OCI-LY7 (cell line): ENCODE data around the gene CELF4. TPM values are rescaled to one million over a fixed set of nuclear protein-coding genes. Genes with fewer than 3 reads are reported as not detected.

Source experiments
- BruUV-seq: library from RNA; stranded (reverse); fragments of 400-500 nt; replicated peaks from 2 replicates; lab custom pipeline; 2021; lab: Mats Ljungman, UMichigan
- CTCF ChIA-PET: fragments of 300-600 bp; sonication (Branson Sonifier 250); formaldehyde crosslinking; loops from one replicate; lab custom pipeline; 2022; ENCODE audit warnings: antibody characterized with exemption; ENCODE audit not compliant: unreplicated experiment; lab: Charles Lee
- POLR2A ChIA-PET: fragments of 300-600 bp; sonication (Branson Sonifier 250); formaldehyde crosslinking; loops from one replicate; lab custom pipeline; 2022; ENCODE audit warnings: antibody characterized with exemption; lab: Charles Lee
- DNase-seq: peaks from one replicate; pipeline ENCODE4 v3.0.0-alpha.2; 2015; ENCODE audit warnings: low spot score
- H2AFZ ChIP-seq: fragments of 200-600 bp; sonication (generic), shearing (Covaris generic); 2 replicates; pipeline ENCODE4 v1.6.1; 2014; ENCODE audit warnings: mild to moderate bottlenecking, antibody characterized with exemption, low read length, moderate library complexity
- H3K27ac ChIP-seq: fragments of 200-600 bp; sonication (generic); 2 replicates; pipeline ENCODE4 v1.5.1; 2014; ENCODE audit warnings: mixed run types, low read depth, mild to moderate bottlenecking, moderate library complexity, low read length, inconsistent platforms; ENCODE audit not compliant: poor library complexity, severe bottlenecking
- H3K36me3 ChIP-seq: fragments of 200-600 bp; sonication (generic); 2 replicates; pipeline ENCODE4 v1.6.1; 2014; ENCODE audit warnings: mild to moderate bottlenecking, antibody characterized with exemption, low read length, moderate library complexity, mixed read lengths; ENCODE audit not compliant: insufficient read depth
- H3K4me1 ChIP-seq: fragments of 200-600 bp; sonication (generic); 2 replicates; pipeline ENCODE4 v1.5.1; 2014; ENCODE audit warnings: mild to moderate bottlenecking, low read length; ENCODE audit not compliant: insufficient read depth, poor library complexity, severe bottlenecking
- H3K4me2 ChIP-seq: fragments of 200-600 bp; sonication (generic); 2 replicates; pipeline ENCODE4 v1.6.1; 2014; ENCODE audit warnings: mild to moderate bottlenecking, low read length
- H3K4me3 ChIP-seq: fragments of 200-600 bp; sonication (generic); 2 replicates; pipeline ENCODE4 v1.5.1; 2014; ENCODE audit warnings: mild to moderate bottlenecking, low read depth, low read length; ENCODE audit not compliant: poor library complexity, severe bottlenecking
- H3K79me2 ChIP-seq: fragments of 200-600 bp; sonication (generic); 2 replicates; pipeline ENCODE4 v1.6.1; 2016; ENCODE audit warnings: low read depth, mild to moderate bottlenecking, low read length, moderate library complexity, mixed read lengths; ENCODE audit not compliant: insufficient read depth
- H3K9me2 ChIP-seq: fragments of 200-600 bp; sonication (generic); 2 replicates; pipeline ENCODE4 v1.6.1; 2016; ENCODE audit warnings: mild to moderate bottlenecking, low read length, mixed read lengths; ENCODE audit not compliant: insufficient read depth
- H3K9me3 ChIP-seq: fragments of 200-600 bp; sonication (generic); 2 replicates; pipeline ENCODE4 v1.6.1; 2014; ENCODE audit warnings: mild to moderate bottlenecking, mixed run types, low read length, mixed read lengths
- H4K20me1 ChIP-seq: fragments of 200-600 bp; sonication (generic); 2 replicates; pipeline ENCODE4 v1.6.1; 2014; ENCODE audit warnings: mild to moderate bottlenecking, antibody characterized with exemption, low read length, moderate library complexity, mixed read lengths; ENCODE audit not compliant: insufficient read depth
- EZH2phosphoT487 ChIP-seq: fragments of 200-600 bp; sonication (generic); IDR thresholded peaks from 2 replicates; pipeline ENCODE4 v1.6.1; 2018; ENCODE audit warnings: low read depth, borderline replicate concordance, mild to moderate bottlenecking, mixed run types, antibody characterized with exemption, low read length, moderate library complexity, mixed read lengths
- intact Hi-C: fragments of 100-400 bp; cut with micrococcal nuclease; formaldehyde crosslinking; loops from one replicate; pipeline ENCODE4 v1.10.0; 2022; ENCODE audit not compliant: unreplicated experiment
- total RNA-seq, 2 experiments: library from RNA; depleted of rRNA in 1 of 2; stranded (reverse); fragments of >200 nt in 1 of 2; shearing (Covaris generic) in 1 of 2; gene quantifications; 2 replicates each; pipeline ENCODE4 v1.2.3, GENCODE V29; 2014 to 2022
- TF ChIP-seq, protein P1 (sequence below): fragments of 200-600 bp; sonication (generic); conservative IDR thresholded peaks from 2 replicates; pipeline ENCODE4 v1.5.1; 2014; ENCODE audit warnings: mild to moderate bottlenecking, antibody characterized with exemption, low read length, moderate library complexity, mixed read lengths

CELF4 gene
- total RNA-seq, 2 experiments from 2014 or later: not detected

DNA sequence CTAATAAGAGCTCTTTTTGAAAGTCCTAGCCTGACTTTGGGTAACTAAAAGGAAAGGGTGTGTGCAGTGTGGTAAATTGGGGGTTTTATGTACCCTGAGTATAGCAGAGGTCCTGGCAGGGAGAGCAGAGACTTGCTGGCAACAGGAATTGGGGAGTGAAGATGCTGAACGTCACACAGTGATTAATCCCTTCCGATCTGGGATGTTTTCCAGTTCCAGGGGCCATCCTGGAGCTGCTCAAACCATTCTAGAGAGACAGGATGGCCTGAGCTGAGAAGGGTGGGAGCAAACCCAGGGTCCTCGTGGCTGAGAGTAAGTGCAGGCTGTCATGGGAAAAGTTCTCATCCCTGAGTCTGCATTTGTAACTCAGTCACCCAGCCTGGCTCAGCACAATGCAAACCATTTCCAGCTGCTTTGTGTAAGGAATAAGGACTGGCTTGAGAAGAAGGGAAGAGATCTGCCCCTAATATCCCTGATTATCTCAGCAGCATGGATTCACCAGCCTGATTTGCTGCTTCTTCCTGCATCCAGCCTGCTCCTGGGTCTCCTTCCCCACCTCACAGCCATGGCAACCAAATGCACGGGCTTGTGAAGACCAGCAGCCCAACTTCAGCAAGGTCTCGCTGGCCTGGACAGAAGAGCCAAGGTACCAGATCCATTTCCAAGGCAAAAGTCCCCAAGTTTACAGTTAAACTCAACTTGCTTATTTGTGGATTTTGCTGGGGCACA, 47.1 kb upstream of the CELF4 start:
- H4K20me1 ChIP-seq: no peaks in the 10 kb centered on the region
- no peak overlapping the region for H3K4me2 ChIP-seq
- H3K4me1 ChIP-seq: no peaks in the 10 kb centered on the region
- no TSS peak for BruUV-seq
- ChIA-PET CTCF (no interaction called here), POLR2A (no interaction called here)
- DNase-seq: no peak
- no peak overlapping the region for H3K4me3 ChIP-seq
- no peak overlapping the region for H2AFZ ChIP-seq
- intact Hi-C loops: no loop called here
- H3K79me2 ChIP-seq: no peaks in the 10 kb centered on the region
- TF ChIP-seq, protein P1, sequence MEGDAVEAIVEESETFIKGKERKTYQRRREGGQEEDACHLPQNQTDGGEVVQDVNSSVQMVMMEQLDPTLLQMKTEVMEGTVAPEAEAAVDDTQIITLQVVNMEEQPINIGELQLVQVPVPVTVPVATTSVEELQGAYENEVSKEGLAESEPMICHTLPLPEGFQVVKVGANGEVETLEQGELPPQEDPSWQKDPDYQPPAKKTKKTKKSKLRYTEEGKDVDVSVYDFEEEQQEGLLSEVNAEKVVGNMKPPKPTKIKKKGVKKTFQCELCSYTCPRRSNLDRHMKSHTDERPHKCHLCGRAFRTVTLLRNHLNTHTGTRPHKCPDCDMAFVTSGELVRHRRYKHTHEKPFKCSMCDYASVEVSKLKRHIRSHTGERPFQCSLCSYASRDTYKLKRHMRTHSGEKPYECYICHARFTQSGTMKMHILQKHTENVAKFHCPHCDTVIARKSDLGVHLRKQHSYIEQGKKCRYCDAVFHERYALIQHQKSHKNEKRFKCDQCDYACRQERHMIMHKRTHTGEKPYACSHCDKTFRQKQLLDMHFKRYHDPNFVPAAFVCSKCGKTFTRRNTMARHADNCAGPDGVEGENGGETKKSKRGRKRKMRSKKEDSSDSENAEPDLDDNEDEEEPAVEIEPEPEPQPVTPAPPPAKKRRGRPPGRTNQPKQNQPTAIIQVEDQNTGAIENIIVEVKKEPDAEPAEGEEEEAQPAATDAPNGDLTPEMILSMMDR: no peak
- no peak for TF ChIP-seq EZH2phosphoT487
- no peaks in the 10 kb centered on the region for H3K36me3 ChIP-seq
- H3K9me3 ChIP-seq: no peaks in the 10 kb centered on the region
- H3K9me2 ChIP-seq: no peaks in the 10 kb centered on the region
- H3K27ac ChIP-seq: no peak overlapping the region

DNA sequence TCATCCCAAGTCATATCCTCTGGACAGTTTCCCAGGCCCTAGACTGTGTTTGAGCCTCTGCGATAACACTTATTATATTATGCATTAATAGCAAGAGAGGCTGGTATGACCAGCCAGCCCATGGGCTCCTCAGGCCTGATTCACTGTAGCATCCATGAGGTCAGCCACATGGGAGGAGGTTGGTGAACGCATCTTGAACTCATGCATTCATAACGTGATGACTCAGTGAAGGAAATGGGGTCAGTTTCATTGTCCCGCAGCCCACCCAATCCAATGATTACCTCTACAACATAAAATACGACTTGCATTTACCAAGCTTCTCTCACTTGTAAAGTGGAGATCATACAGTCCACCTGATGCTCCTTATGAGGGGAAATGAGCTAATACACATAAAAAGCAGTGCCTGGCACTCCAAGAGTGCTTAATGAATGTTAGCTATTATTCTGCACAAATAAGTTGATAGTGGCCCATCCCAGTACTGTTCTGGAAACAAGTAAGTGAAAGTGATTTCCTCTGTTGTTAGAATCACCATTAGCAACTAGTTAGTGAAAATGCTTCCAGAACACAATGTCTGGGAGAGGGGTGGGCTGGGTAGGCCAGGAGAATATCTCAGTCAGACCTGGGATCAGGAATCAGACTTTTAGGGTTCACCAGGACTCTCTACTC, 46.1 kb upstream of the CELF4 start:
- intact Hi-C loops: no loop called here
- DNase-seq: no peak
- CTCF ChIA-PET: no interaction called here
- Histone ChIP-seq H3K4me1 (no peaks in the 10 kb centered on the region), H3K4me2 (no peak overlapping the region), H3K4me3 (no peak overlapping the region), H3K9me3 (no peaks in the 10 kb centered on the region), H3K9me2 (no peaks in the 10 kb centered on the region), H3K79me2 (no peaks in the 10 kb centered on the region), H3K27ac (no peak overlapping the region), H3K36me3 (no peaks in the 10 kb centered on the region), H2AFZ (no peak overlapping the region), H4K20me1 (no peaks in the 10 kb centered on the region)
- no peak for TF ChIP-seq EZH2phosphoT487
- TF ChIP-seq, protein P1: no peak
- BruUV-seq: no TSS peak
- POLR2A ChIA-PET: no interaction called here

DNA sequence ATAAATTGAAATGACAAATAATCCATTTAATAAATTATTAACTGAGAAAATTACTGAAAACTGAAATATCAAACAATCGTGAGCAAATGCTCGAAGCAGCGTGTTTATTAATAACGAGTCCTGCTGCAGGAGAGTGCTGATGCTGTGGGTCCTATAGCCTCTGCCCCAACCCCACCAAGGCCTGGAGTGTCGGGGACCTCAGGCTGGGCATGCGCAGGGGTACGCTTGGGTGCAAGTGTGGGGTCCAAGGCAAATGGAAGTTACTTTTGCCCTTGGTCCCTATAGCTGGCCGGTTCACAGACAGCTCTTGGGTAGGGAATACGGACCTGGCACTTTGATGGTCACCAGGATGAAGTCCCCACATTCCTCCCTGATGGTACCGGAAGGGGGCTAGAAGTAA, 43.3 kb upstream of the CELF4 start:
- H4K20me1 ChIP-seq: no peaks in the 10 kb centered on the region
- CTCF ChIA-PET: no interaction called here
- H3K9me3 ChIP-seq: no peaks in the 10 kb centered on the region
- BruUV-seq: no TSS peak
- no peak for TF ChIP-seq EZH2phosphoT487
- TF ChIP-seq, protein P1: no peak
- no peaks in the 10 kb centered on the region for H3K4me1 ChIP-seq
- H3K9me2 ChIP-seq: no peaks in the 10 kb centered on the region
- no peak overlapping the region for H3K4me3 ChIP-seq
- H3K36me3 ChIP-seq: no peaks in the 10 kb centered on the region
- DNase-seq: no peak
- POLR2A ChIA-PET: no interaction called here
- no peaks in the 10 kb centered on the region for H3K79me2 ChIP-seq
- H3K27ac ChIP-seq: no peak overlapping the region
- H3K4me2 ChIP-seq: no peak overlapping the region
- H2AFZ ChIP-seq: no peak overlapping the region
- intact Hi-C loops: no loop called here
